ENCODE results near the gene GOLGA6A.
"Not testable (repeated sequence)": the region's sequence is repeated elsewhere in the genome, so short reads cannot be mapped to it uniquely, and the experiment has no call there.

The GOLGA6A gene

DNA sequence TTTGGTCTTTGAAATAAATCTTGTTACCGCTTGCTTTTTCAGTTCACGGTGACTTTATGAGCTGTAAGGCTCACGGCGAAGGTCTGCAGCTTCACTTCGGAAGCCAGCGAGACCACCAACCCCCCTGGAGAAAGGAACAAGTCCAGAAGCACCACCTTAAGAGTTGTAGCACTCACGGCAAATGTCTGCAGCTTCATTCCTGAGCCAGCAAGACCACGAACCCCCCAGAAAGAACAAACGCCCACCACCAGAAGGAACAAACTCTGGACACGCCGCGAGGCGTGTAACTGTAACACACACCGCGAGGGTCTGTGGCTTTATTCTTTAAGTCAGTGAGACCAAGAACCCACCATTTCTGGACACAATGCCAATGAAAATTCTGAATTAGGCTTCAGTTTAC, 28.8 kb downstream of the GOLGA6A start:
- DNase-seq (ENCODE audit: low spot score) = no peak

DNA sequence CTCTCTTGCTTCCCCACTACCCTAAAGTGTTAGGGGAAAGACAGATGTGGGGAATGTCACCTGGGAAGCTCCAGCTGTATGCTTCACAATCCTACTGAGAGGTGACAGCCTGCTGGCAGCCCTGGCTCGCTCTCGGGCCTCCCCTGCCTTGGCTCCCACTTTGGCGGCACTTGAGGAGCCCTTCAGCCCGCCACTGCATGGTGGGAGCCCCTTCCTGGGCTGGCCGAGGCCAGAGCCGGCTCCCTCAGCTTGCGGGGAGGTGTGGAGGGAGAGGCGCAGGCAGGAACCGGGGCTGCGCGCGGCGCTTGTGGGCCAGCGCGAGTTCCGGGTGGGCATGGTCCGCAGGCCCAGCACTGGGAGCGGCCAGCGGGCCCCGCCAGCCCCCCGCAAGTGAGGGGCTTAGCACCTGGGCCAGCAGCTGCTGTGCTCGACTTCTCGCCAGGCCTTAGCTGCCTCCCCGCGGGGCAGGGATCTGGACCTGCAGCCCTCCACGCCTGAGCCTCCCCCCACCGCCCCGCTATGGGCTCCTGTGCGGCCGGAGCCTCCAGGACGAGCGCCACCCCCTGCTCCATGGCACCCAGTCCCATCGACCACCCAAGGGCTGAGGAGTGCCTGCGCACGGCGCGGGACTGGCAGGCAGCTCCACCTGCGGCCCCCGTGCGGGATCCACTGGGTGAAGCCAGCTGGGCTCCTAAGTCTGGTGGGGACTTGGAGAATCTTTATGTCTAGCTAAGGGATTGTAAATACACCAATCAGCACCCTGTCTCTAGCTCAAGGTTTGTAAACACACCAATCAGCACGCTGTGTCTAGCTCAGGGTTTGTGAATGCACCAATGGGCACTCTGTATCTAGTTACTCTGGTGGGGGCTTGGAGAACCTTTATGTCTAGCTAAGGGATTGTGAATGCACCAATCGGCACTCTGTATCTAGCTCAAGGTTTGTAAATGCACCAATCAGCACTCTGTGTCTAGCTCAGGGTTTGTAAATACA, 29.8 kb downstream of the GOLGA6A start:
- not testable (repeated sequence) for DNase-seq (ENCODE audit: low spot score)

DNA sequence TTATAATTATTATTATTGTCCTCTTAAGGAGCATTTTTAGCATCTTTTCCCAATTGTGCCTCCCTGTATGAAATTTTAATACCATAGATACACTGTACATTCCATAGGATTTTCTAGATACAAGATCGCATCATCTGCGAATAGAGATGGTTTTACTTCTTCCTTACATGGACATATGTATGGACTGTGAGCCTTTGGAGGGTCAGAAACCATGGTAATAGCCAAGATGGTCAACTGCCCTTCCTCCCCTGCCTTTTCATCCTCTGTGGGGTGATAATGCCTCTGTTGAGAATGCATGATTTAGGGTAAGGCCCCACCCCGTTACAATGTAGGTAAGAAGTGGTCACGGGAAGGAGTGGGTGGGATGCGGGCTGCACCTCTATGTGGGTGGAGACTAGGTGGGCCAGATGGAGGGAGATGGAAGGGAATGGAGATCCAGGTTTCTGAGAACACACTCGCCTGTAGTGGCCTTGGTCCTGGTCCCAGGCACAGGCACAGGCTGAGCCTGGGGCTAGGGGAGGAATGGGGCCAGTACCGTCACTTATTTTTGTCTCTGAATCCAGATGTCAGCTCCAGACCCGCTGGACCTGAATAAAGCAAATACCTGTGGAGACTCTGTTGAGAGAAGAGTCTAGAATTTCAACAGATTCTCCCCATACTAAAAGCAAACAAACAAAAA, 31.7 kb downstream of the GOLGA6A start:
- no peak for DNase-seq (ENCODE audit: low spot score)

- no peak for DNase-seq (ENCODE audit: low spot score)
These were observed 32.2 kb downstream of the GOLGA6A start for GRCh38 chr15:74050127-74050526.

DNA sequence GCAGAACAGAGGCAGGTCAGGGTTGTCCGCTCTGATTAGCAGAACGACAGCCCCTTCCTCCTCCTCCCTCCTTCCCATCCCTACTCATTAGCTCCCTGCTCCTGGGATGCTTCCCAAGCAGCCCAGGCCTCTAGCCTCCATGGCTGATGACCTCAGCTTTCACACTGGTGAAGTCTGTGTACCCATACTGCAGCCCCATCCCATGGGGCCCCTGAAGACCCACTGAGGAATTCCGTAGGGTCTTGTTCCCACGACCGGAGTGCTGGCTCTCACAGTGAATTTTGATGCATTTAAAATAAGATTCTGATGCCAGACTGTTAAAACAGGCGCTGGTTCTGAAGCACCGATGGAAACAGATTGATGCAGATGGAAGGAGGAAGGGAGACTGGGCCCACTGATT, 36.1 kb downstream of the GOLGA6A start:
- DNase-seq (ENCODE audit: low spot score) = no peak

- no peak for DNase-seq (ENCODE audit: low spot score)
These were observed 36.6 kb downstream of the GOLGA6A start for GRCh38 chr15:74045636-74046274.

DNA sequence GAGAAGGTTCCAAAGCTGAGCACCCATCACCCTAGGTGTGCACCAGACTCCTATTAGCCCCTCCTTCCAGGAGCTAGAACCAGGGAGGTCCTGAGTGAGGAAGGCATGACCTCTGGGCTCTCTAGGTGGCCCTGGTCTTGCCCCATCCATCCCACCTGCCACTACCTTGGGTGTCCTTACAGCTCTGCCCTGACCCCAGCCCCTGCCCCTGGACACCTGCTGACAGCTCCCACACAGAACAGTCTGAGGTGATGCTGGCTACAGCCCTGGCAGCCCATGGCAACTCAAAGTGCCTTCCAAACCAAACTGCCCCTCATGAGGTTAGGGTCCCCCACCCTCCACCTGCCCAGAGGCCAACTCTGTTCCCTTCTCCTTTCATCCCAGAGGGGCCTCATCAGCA, 37.2 kb downstream of the GOLGA6A start:
- DNase-seq (ENCODE audit: low spot score) = no peak

GRCh38 chr15:74044267-74045110, 37.9 kb downstream of the GOLGA6A start:
- DNase-seq (ENCODE audit: low spot score) = no peak

DNA sequence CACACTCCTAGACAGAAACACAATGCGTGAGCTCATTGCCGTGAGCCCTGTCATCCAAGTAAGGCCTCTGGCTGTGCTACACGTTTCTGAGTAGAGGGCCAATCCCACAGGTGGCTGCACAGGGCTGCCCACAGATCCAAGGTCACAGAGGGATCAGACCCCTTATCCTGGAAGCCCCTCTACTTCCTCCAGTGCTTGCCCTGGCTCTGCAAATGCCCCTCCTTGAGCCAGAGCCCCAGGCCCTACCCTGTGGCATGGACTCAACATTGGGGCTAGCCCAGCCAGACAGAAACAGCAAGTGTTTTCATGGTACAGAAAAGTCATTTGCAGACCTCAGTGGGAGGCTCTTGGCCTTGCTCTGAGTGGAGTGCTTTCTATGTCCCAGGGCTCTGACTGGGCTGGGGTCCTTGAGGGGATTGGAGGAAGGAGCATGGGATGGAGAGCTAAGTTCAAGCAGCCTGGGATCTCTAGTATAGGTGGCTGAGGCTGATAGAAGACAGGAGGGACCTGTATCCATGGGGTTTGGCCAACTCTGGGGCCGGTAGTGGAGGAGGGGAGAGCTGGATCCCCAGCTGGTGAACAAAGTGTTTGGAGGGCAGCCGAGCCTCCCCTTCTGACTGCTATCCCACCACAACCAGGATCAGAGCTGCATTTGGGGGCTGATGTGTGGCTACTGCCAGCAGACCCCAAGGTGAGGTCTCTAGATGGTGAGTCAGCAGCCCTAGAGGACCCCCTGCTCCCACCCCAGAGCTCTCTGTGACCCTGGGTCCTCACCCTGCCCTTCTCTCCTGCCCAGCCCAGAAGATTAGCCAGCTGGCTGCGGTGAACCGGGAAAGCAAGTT, 38.7 kb downstream of the GOLGA6A start:
- no peak for DNase-seq (ENCODE audit: low spot score)

DNA sequence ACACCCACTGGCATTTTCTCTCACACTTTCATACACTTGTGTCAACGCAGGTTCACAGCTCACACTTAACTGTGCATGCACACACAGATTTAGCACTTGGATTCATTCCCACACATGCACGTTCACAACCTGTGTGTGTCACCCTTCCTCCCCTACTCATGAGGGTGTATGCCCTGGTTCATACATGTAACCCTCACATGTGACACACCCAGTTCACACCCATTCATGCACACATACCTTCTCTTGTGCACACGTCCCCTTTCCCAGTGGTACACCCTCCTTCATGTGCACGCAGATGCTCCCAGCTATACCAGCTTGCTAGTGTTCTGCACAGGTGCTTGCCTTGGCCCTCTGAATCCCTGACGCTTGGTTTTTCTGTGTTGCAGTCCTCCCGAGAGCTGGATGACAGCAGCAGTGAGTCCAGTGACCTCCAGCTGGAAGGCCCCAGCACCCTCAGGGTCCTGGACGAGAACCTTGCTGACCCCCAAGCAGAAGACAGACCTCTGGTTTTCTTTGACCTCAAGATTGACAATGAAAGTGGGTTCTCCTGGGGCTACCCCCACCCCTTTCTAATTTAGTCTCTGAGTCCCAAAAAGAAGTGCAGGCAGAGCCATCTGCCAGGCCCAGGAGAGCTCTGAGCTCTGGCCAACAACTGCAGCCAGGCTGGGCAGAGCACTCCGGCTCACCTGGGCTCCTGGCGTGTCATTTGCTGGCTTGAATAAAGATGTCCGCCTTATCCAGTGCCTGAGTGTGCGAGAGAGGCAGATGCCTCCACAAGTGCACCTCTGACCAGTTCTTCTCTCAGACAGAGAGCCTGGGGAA, 39.5 kb downstream of the GOLGA6A start:
- no peak for DNase-seq (ENCODE audit: low spot score)

DNA sequence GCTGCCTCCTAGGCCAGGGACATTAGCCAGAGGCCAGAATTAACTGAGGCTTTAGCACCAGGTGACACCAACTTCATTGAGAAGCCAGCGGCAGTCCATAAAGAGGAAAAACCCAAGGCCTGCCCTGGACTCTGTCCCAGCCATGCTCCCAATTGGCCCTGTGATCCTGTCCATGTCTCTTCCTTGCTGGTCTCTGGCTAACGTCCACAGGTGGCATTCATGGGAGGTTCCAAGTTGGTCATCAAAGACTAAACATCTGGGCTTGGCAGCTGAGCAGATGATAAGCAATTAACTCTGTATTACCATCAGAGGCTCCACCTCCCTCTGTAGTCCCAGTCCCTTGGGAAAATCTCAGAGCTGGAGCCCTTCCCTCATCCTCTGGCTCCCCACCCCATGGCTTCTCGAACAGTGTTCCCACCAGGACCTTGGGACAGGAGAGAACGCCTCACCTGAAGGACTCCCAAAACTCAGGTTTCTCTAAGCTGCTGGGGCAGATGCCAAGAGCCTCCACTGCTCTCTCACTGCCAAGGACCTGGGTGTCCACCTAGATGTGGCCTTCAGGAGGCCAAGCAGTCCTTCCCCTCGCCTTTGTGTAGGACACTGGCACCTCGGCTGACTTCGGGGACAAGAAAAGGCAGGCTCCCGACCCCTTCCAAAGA, 40.4 kb downstream of the GOLGA6A start:
- no peak for DNase-seq (ENCODE audit: low spot score)

GRCh38 chr15:74041311-74041756, 41.0 kb downstream of the GOLGA6A start:
- DNase-seq (ENCODE audit: low spot score) = no peak

DNA sequence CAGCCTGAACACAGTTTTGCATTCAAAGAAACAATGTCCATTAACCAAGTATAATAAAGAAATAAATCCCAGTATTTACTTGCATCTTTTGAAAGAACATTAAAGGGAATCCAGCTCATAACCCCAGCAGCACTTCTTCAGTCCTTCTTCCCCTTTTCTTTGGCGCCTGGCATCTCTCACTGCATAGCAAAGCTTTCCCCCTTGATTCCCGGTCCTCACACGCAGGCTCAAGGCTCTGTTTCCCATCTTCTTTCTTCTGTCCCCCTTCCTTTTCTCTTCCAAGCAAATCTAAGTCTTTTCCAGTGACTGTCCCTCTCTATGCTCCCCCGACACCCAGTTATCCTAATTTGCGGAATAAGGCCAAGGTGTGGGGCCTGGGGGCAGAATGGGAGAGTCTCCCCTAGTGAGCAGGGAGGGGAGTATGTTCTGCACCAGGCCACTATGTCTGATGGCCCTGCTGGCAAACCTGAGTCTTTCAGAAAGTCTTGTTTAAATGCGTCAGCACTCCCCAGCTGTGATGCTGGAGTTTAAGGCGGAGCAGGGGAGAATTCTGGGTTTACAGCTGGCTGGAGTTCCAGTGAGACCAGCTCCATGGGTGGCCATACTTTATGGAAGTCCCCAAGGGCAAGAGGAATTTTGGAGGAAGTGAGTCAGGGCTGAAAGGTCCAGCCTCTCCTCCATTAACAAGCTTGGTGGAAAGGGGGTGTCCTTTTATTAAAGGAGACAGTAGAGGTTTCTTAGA, 42.1 kb downstream of the GOLGA6A start:
- no peak for DNase-seq (ENCODE audit: low spot score)

GRCh38 chr15:74039656-74040010, 42.7 kb downstream of the GOLGA6A start:
- no peak for DNase-seq (ENCODE audit: low spot score)

GRCh38 chr15:74038707-74039655, 43.4 kb downstream of the GOLGA6A start:
- DNase-seq (ENCODE audit: low spot score) = no peak

DNA sequence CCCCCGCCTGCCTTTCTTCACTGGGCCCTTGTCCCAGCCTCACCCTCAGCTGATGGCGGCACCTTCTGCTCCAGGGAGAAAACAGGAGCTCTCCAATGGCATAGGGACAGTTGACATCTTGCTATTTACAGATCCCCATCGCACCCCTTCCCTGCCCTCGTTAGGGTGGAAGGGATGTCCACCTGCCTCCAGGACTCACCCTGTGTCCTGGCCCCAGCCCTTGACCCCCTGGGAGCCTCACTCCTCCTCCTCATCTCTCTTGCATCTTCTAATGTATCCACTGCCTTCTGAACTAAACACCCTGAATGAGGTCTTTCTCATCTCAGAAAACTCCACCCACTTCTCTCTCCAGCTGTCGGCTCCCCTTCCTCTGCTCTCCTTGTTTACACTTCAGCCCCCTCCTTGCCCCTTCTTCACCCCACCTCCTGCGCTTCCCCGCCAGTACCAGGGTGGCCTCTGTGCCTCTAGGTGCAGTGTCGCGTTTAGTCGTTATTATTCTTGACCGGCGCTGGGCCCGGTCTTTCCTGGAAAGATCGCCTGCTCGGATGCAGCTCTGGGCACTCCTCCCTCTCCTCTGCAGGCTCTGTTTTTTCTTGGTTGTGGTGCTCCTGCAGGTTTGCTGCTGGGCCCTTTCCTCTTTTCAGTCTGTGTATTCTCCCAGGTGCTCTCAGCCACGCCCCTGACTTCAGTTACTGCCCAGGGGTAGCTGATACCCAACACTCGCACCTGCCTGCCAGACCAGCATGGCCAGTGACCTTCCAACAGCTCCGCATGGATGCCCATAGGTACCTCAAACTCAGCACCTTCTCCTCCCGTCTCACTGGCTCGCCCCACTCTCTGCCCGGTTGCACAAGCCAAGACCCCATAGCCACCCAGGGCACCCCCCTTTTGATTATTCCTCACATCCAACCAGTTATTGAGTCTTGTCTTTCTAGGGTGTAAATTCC, 44.9 kb downstream of the GOLGA6A start:
- DNase-seq (ENCODE audit: low spot score) = no peak
